H1 (cell line): ENCODE data around the gene LRRC8D. TPM values are rescaled to one million over a fixed set of nuclear protein-coding genes. Genes with fewer than 3 reads are reported as not detected.

Source experiments
- BRCA1 ChIP-seq: IDR thresholded peaks from 2 replicates; pipeline ENCODE4 v1.6.1; 2012; ENCODE audit warnings: low read depth, low read length, improper control_type of control experiment
- CHD2 ChIP-seq: IDR thresholded peaks from 2 replicates; pipeline ENCODE4 v1.6.1; 2012; ENCODE audit warnings: low read length, improper control_type of control experiment
- EGR1 ChIP-seq: IDR thresholded peaks from 2 replicates; pipeline ENCODE4 v1.6.1; 2011; ENCODE audit warnings: low read depth, low read length, borderline replicate concordance
- EP300 ChIP-seq, 2 experiments: IDR thresholded peaks; 1 replicate in 1 of 2; 2 replicates in 1 of 2; pipeline ENCODE4 v1.6.1; 2011 to 2012; ENCODE audit warnings: low read depth in 2 of 2, low read length in 2 of 2, mild to moderate bottlenecking in 2 of 2, borderline replicate concordance in 1 of 2, inconsistent platforms in 1 of 2, moderate library complexity in 1 of 2
- GTF2F1 ChIP-seq: IDR thresholded peaks from 2 replicates; pipeline ENCODE4 v1.6.1; 2012; ENCODE audit warnings: low read depth, low read length, improper control_type of control experiment, borderline replicate concordance
- POLR2A ChIP-seq, 2 experiments: IDR thresholded peaks; 1 replicate in 1 of 2; 2 replicates in 1 of 2; pipeline ENCODE4 v1.6.1; 2011; ENCODE audit warnings: low read depth in 2 of 2, low read length in 2 of 2, mild to moderate bottlenecking in 2 of 2; ENCODE audit errors: control extremely low read depth in 1 of 2
- POU5F1 ChIP-seq: IDR thresholded peaks from 2 replicates; pipeline ENCODE4 v1.6.1; 2011; ENCODE audit warnings: low read depth, mild to moderate bottlenecking, low read length, moderate library complexity
- RAD21 ChIP-seq, 2 experiments: IDR thresholded peaks in 1 of 2; conservative IDR thresholded peaks in 1 of 2; 2 replicates each; pipeline ENCODE4 v1.6.1; 2011; ENCODE audit warnings: low read depth in 2 of 2, low read length in 2 of 2, improper control_type of control experiment in 1 of 2, inconsistent platforms in 1 of 2, mild to moderate bottlenecking in 1 of 2, moderate library complexity in 1 of 2
- SAP30 ChIP-seq: fragments of 300-600 bp; sonication (generic); IDR thresholded peaks from 2 replicates; pipeline ENCODE4 v1.7.1; 2012; ENCODE audit warnings: low read length, moderate library complexity, mild to moderate bottlenecking, inconsistent platforms; ENCODE audit not compliant: insufficient read depth, insufficient replicate concordance
- SIX5 ChIP-seq: IDR thresholded peaks from 2 replicates; pipeline ENCODE4 v1.6.1; 2011; ENCODE audit warnings: mild to moderate bottlenecking, low read depth, low read length
- TCF12 ChIP-seq: IDR thresholded peaks from 2 replicates; pipeline ENCODE4 v1.6.1; 2011; ENCODE audit warnings: low read depth, mild to moderate bottlenecking, low read length
- polyA plus RNA-seq, 7 experiments: library from polyadenylated mRNA; depleted of rRNA in 3 of 7; stranded (reverse) in 5 of 7; unstranded in 2 of 7; fragments of >200 nt in 5 of 7; fragments of 200-250 nt in 2 of 7; gene quantifications; 1 replicate in 5 of 7; 2 replicates in 1 of 7; 4 replicates in 1 of 7; pipeline versions ENCODE4 v1.2.1 to v1.2.3, GENCODE V29; 2011 to 2013; ENCODE audit warnings: missing spikeins in 2 of 7, mixed read lengths in 2 of 7
- total RNA-seq: library from RNA; stranded (reverse); fragmentation: NEBNext Ultra II Directional; extraction: Animal tissue kit (Norgen Biotek cat#: 25700); gene quantifications from 2 replicates; pipeline ENCODE4 v1.2.1, GENCODE V29; 2021
- TF ChIP-seq, protein P1 (sequence below): fragments of 300-600 bp; sonication (generic); IDR thresholded peaks from 2 replicates; pipeline ENCODE4 v1.7.1; 2012; ENCODE audit warnings: low read length, moderate library complexity, mild to moderate bottlenecking, inconsistent platforms; ENCODE audit not compliant: insufficient replicate concordance

Gene LRRC8D
- total and polyA plus RNA-seq, 2 of the 8 experiments (the other 6 are each of a cell fraction or from before 2014, with no cell fraction given) = 42.0 to 58.5 TPM

DNA sequence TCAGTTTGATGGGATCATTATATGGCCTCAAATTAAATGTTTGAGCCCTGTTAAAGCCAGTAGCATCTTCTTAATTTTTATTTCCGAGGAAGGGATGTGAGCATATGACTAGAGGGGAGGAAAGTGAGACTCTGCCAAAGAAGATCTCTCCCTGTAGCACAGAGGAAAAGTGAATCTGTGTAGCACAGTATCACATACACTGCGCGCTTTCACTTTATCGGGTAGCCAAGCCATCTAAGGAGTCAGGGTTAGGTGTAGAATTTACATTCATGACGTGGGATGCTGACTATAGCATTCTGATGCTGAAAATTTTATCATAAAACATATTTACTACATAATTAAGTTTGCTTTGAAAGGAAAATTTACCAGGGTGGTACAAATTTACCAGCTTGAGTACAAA is 24.0 kb downstream of the LRRC8D start (continued):
- TF ChIP-seq, protein P1, sequence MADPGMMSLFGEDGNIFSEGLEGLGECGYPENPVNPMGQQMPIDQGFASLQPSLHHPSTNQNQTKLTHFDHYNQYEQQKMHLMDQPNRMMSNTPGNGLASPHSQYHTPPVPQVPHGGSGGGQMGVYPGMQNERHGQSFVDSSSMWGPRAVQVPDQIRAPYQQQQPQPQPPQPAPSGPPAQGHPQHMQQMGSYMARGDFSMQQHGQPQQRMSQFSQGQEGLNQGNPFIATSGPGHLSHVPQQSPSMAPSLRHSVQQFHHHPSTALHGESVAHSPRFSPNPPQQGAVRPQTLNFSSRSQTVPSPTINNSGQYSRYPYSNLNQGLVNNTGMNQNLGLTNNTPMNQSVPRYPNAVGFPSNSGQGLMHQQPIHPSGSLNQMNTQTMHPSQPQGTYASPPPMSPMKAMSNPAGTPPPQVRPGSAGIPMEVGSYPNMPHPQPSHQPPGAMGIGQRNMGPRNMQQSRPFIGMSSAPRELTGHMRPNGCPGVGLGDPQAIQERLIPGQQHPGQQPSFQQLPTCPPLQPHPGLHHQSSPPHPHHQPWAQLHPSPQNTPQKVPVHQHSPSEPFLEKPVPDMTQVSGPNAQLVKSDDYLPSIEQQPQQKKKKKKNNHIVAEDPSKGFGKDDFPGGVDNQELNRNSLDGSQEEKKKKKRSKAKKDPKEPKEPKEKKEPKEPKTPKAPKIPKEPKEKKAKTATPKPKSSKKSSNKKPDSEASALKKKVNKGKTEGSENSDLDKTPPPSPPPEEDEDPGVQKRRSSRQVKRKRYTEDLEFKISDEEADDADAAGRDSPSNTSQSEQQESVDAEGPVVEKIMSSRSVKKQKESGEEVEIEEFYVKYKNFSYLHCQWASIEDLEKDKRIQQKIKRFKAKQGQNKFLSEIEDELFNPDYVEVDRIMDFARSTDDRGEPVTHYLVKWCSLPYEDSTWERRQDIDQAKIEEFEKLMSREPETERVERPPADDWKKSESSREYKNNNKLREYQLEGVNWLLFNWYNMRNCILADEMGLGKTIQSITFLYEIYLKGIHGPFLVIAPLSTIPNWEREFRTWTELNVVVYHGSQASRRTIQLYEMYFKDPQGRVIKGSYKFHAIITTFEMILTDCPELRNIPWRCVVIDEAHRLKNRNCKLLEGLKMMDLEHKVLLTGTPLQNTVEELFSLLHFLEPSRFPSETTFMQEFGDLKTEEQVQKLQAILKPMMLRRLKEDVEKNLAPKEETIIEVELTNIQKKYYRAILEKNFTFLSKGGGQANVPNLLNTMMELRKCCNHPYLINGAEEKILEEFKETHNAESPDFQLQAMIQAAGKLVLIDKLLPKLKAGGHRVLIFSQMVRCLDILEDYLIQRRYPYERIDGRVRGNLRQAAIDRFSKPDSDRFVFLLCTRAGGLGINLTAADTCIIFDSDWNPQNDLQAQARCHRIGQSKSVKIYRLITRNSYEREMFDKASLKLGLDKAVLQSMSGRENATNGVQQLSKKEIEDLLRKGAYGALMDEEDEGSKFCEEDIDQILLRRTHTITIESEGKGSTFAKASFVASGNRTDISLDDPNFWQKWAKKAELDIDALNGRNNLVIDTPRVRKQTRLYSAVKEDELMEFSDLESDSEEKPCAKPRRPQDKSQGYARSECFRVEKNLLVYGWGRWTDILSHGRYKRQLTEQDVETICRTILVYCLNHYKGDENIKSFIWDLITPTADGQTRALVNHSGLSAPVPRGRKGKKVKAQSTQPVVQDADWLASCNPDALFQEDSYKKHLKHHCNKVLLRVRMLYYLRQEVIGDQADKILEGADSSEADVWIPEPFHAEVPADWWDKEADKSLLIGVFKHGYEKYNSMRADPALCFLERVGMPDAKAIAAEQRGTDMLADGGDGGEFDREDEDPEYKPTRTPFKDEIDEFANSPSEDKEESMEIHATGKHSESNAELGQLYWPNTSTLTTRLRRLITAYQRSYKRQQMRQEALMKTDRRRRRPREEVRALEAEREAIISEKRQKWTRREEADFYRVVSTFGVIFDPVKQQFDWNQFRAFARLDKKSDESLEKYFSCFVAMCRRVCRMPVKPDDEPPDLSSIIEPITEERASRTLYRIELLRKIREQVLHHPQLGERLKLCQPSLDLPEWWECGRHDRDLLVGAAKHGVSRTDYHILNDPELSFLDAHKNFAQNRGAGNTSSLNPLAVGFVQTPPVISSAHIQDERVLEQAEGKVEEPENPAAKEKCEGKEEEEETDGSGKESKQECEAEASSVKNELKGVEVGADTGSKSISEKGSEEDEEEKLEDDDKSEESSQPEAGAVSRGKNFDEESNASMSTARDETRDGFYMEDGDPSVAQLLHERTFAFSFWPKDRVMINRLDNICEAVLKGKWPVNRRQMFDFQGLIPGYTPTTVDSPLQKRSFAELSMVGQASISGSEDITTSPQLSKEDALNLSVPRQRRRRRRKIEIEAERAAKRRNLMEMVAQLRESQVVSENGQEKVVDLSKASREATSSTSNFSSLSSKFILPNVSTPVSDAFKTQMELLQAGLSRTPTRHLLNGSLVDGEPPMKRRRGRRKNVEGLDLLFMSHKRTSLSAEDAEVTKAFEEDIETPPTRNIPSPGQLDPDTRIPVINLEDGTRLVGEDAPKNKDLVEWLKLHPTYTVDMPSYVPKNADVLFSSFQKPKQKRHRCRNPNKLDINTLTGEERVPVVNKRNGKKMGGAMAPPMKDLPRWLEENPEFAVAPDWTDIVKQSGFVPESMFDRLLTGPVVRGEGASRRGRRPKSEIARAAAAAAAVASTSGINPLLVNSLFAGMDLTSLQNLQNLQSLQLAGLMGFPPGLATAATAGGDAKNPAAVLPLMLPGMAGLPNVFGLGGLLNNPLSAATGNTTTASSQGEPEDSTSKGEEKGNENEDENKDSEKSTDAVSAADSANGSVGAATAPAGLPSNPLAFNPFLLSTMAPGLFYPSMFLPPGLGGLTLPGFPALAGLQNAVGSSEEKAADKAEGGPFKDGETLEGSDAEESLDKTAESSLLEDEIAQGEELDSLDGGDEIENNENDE = no peak
- TF ChIP-seq SIX5 (no peak), RAD21 (IDR thresholded peaks at IDR 0.05 in 1 of 2, conservative IDR thresholded peaks at IDR 0.05 in 1 of 2; ENCODE audit: low read depth in 2 of 2, low read length in 2 of 2) (no peak), EGR1 (no peak), POLR2A (IDR thresholded peaks at IDR 0.05; ENCODE audit: control extremely low read depth in 1 of 2, low read depth in 2 of 2, low read length in 2 of 2) (no peak), TCF12 (no peak), GTF2F1 (no peak), EP300 (IDR thresholded peaks at IDR 0.05; ENCODE audit: borderline replicate concordance in 1 of 2, low read depth in 2 of 2, low read length in 2 of 2) (no peak), SAP30 (no peak), POU5F1 (no peak), BRCA1 (no peak), CHD2 (no peak)
